Central memory CD8-positive, alpha-beta T cell (primary cell): ENCODE data around the gene KLF9.

ENCODE experiments used
- ATAC-seq: fragments of 150-1000 bp; cut with Tn5 transposase; replicated peaks from 2 replicates; pipeline ENCODE4 v1.10.0; 2022; ENCODE audit warnings: mild to moderate bottlenecking, moderate FRiP score, moderate number of reproducible peaks; ENCODE audit not compliant: poor library complexity, severe bottlenecking; ENCODE audit errors: extremely low read depth
- DNase-seq, 2 donors: peaks; one replicate each; pipeline ENCODE4 v3.0.0; 2021; ENCODE audit warnings: low spot score in 2 of 2
- H3K27ac Mint-ChIP-seq: one replicate; pipeline ENCODE4 v1.8.0; 2022; ENCODE audit warnings: low read depth, mild to moderate bottlenecking, moderate library complexity, mixed read lengths
- H3K27me3 Mint-ChIP-seq: one replicate; pipeline ENCODE4 v1.8.0; 2022; ENCODE audit warnings: mixed read lengths
- H3K36me3 Mint-ChIP-seq: one replicate; pipeline ENCODE4 v1.8.0; 2022; ENCODE audit warnings: mild to moderate bottlenecking, moderate library complexity, mixed read lengths; ENCODE audit not compliant: insufficient read depth
- H3K4me1 Mint-ChIP-seq: one replicate; pipeline ENCODE4 v1.8.0; 2022; ENCODE audit warnings: mixed read lengths
- H3K4me3 Mint-ChIP-seq: one replicate; pipeline ENCODE4 v1.8.0; 2022; ENCODE audit warnings: mild to moderate bottlenecking, moderate library complexity, mixed read lengths
- H3K9me3 Mint-ChIP-seq: one replicate; pipeline ENCODE4 v1.8.0; 2022; ENCODE audit warnings: mixed read lengths

KLF9 gene

DNA sequence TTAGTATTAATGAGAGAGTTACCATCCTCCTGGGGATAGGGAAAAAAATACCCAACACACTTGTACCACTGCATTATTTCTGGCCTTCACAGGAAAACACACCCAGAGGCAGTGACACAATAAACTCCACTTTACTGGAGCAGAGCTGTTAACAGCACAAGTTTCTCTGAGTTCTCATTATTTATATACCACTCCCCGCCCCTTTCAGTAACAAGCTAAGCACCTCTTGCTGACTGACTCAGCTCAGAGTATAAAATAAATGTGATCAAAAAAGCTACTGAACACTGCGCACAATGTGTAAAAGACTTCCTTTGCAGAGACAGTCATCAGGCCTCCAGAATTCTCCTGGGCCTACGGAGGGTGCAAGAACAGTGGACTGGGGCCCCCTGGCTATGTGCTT is 21.6 kb downstream of the KLF9 start:
- Mint-ChIP-seq H3K27me3 (no peaks in the 10 kb centered on the region), H3K9me3 (no peaks in the 10 kb centered on the region), H3K27ac (no peak overlapping the region), H3K36me3 (peaks cover 15% of the 10 kb centered on the region), H3K4me3 (no peak overlapping the region), H3K4me1 (peaks cover 80% of the 10 kb centered on the region)
- DNase-seq = no peak
- ATAC-seq = no peak

GRCh38 chr9:70392189-70392588 is 22.3 kb downstream of the KLF9 start:
- H3K36me3 Mint-ChIP-seq = peaks cover 20% of the 10 kb centered on the region
- H3K9me3 Mint-ChIP-seq = no peaks in the 10 kb centered on the region
- no peak overlapping the region for H3K27ac Mint-ChIP-seq

GRCh38 chr9:70390933-70391341 is 23.5 kb downstream of the KLF9 start:
- Mint-ChIP-seq H3K4me3 (peak overlapping the region; percentile 4), H3K36me3 (peaks cover 27% of the 10 kb centered on the region), H3K27me3 (no peaks in the 10 kb centered on the region), H3K27ac (no peak overlapping the region), H3K9me3 (no peaks in the 10 kb centered on the region), H3K4me1 (peaks cover 79% of the 10 kb centered on the region)
- ATAC-seq (no peak), DNase-seq (no peak)

More at GRCh38 chr9:70392189-70392588, 22.3 kb downstream of the KLF9 start:
- no peak for DNase-seq
- ATAC-seq = no peak
- Mint-ChIP-seq H3K27me3 (no peaks in the 10 kb centered on the region), H3K4me1 (peaks cover 79% of the 10 kb centered on the region), H3K4me3 (no peak overlapping the region)

DNA sequence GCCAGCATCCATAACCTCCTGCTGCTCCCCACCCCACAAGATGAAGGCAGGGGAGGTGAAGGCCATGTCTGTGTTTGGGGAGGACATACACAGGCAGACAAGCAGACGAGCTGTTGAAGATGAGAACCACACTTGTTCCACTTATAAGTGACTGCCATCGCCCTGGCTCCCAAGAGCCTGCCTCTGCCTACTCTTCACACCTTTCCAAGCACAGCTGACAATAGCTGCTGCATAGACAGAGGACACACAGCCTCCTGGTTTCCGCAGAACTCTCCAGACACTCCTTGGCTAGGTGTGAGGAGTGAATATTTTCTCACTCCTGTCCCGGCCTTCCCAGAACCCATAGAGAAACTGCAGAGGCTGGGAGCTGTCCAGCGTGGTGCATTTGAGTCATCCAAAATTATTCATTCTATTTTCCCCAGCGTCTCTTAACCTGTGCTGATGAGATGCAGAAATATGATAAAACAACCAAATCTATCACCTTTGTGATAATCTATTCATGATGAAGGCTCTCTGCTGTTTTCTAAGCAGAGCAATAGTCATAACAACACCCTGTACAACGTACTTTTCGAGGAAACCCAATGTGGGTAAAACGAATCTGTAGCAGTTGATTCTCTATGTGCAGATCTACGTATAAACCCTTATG is 24.7 kb downstream of the KLF9 start:
- H3K27me3 Mint-ChIP-seq = no peaks in the 10 kb centered on the region
- no peak for DNase-seq
- H3K9me3 Mint-ChIP-seq = no peaks in the 10 kb centered on the region
- ATAC-seq = peak; percentile 14
- peaks cover 76% of the 10 kb centered on the region for H3K4me1 Mint-ChIP-seq
- H3K27ac Mint-ChIP-seq = peak overlapping the region; percentile 56
- H3K4me3 Mint-ChIP-seq = no peak overlapping the region
- H3K36me3 Mint-ChIP-seq = peaks cover 32% of the 10 kb centered on the region

DNA sequence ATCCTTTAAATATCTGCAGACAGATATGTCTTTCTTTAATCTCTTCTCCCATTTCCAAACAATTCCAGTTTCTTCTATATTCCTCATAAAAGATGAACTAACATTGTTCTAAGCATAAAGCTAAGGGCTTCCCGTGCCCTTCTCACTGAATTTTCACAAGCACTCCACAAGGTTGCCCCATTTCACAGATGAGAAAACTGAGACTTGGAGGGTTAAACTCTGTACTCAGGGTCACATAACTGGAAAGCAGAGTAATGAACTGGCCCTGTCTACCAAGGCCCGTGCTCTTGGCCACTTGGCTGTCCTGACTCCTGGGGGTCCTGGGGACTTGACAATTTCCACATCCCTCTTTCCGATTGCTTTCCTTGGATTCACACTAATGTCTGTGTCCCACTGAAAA is 25.3 kb downstream of the KLF9 start:
- H3K4me3 Mint-ChIP-seq = no peak overlapping the region
- ATAC-seq = no peak
- H3K4me1 Mint-ChIP-seq = peaks cover 70% of the 10 kb centered on the region
- DNase-seq = no peak
- no peaks in the 10 kb centered on the region for H3K9me3 Mint-ChIP-seq
- H3K36me3 Mint-ChIP-seq = peaks cover 32% of the 10 kb centered on the region
- H3K27ac Mint-ChIP-seq = peak overlapping the region; percentile 56
- H3K27me3 Mint-ChIP-seq = no peaks in the 10 kb centered on the region

DNA sequence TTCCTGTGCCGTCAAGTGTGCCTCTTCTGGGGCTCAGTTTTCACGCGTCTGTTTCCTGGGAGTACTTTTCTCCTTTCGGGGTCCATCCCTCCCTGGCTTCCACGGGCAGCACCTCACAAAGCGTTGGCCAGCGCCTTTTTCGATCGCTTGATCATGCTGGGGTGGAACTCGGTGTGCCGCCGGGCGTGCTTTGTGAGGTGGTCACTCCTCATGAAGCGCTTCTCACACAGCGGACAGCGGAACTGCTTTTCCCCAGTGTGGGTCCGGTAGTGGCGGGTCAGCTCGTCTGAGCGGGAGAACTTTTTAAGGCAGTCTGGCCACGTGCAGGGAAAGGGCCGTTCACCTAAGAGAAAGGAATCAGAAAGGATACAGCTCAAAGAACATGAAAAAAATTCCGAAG is 26.8 kb downstream of the KLF9 start:
- Mint-ChIP-seq H3K4me1 (peaks cover 68% of the 10 kb centered on the region), H3K36me3 (peaks cover 39% of the 10 kb centered on the region), H3K27ac (no peak overlapping the region), H3K4me3 (no peak overlapping the region), H3K27me3 (no peaks in the 10 kb centered on the region), H3K9me3 (no peaks in the 10 kb centered on the region)
- DNase-seq = no peak
- no peak for ATAC-seq

DNA sequence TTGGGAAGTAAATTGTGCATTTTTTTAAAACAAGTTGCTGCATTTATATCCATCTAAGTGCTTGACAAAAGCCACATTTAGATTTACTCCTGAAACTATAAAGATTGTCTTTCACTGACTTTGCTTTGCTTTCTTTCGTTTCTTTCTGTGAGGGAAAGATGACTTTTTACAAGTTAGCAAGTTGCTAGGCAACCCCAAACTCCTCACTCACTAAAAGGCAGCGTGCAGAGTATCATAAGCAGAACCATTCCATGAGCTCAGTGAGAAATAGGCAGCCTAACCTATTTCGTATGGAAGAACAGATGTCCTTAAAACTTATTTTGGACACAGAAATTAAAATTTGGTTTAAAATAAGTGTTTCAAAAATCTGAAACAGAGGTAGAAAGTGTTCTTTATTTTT is 29.0 kb downstream of the KLF9 start:
- H3K9me3 Mint-ChIP-seq = no peaks in the 10 kb centered on the region
- ATAC-seq (no peak), DNase-seq (no peak)
- H3K36me3 Mint-ChIP-seq = peaks cover 38% of the 10 kb centered on the region
- no peak overlapping the region for H3K4me3 Mint-ChIP-seq
- peaks cover 52% of the 10 kb centered on the region for H3K4me1 Mint-ChIP-seq
- H3K27ac Mint-ChIP-seq = no peak overlapping the region
- no peaks in the 10 kb centered on the region for H3K27me3 Mint-ChIP-seq

- peak overlapping the region; percentile 16 for H3K27ac Mint-ChIP-seq
- no peak for ATAC-seq
- DNase-seq = no peak
Measured at GRCh38 chr9:70382709-70383605, 31.5 kb downstream of the KLF9 start.

DNA sequence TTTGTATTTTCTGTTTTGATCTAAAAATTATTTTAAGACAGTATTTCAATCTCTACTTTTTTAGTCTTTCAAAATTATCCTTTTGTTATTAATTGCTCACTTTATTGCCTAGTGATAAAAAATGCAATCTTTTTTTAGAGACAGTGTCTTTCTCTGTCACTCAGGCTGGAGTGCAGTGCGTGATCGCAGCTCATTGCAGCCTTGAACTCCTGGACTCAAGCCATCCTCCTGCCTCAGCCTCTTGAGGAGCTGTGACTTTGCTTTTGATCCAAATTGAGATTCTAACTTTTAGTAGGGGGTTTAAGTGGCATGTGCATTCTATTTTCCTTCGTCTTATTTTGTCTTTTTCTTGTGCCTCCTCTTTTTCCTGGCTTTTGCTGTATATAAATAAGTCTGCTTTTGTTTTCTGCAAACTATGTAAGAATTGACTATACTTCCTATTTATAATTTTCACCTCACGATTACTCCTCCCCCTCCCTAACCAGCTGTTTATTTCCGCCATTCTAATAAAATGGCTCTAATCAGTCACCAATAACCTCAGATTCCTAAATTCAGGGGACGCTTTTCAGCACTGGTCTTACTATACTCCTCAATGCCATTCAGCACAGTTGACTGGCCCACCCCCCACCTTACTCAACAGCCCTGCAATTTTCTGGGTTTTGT is 32.3 kb downstream of the KLF9 start:
- no peak overlapping the region for H3K27ac Mint-ChIP-seq
- no peak overlapping the region for H3K4me3 Mint-ChIP-seq
- peaks cover 25% of the 10 kb centered on the region for H3K36me3 Mint-ChIP-seq
- H3K27me3 Mint-ChIP-seq = no peaks in the 10 kb centered on the region
- no peak for ATAC-seq
- peaks cover 25% of the 10 kb centered on the region for H3K4me1 Mint-ChIP-seq
- no peak for DNase-seq
- H3K9me3 Mint-ChIP-seq = no peaks in the 10 kb centered on the region

More at GRCh38 chr9:70382709-70383605, 31.5 kb downstream of the KLF9 start:
- no peak overlapping the region for H3K4me3 Mint-ChIP-seq
- peaks cover 31% of the 10 kb centered on the region for H3K4me1 Mint-ChIP-seq
- no peaks in the 10 kb centered on the region for H3K9me3 Mint-ChIP-seq
- H3K27me3 Mint-ChIP-seq = no peaks in the 10 kb centered on the region
- H3K36me3 Mint-ChIP-seq = peaks cover 31% of the 10 kb centered on the region

- no peak for ATAC-seq
- DNase-seq = no peak
- Mint-ChIP-seq H3K4me3 (no peak overlapping the region), H3K36me3 (no peaks in the 10 kb centered on the region), H3K27me3 (no peaks in the 10 kb centered on the region), H3K27ac (no peak overlapping the region), H3K9me3 (no peaks in the 10 kb centered on the region), H3K4me1 (no peaks in the 10 kb centered on the region)
Measured at GRCh38 chr9:70374962-70375618, 39.4 kb downstream of the KLF9 start.

- DNase-seq (no peak), ATAC-seq (no peak)
- Mint-ChIP-seq H3K4me3 (no peak overlapping the region), H3K9me3 (no peaks in the 10 kb centered on the region), H3K27ac (no peak overlapping the region), H3K27me3 (no peaks in the 10 kb centered on the region), H3K36me3 (no peaks in the 10 kb centered on the region), H3K4me1 (no peaks in the 10 kb centered on the region)
Measured at GRCh38 chr9:70367305-70367930, 47.0 kb downstream of the KLF9 start.

DNA sequence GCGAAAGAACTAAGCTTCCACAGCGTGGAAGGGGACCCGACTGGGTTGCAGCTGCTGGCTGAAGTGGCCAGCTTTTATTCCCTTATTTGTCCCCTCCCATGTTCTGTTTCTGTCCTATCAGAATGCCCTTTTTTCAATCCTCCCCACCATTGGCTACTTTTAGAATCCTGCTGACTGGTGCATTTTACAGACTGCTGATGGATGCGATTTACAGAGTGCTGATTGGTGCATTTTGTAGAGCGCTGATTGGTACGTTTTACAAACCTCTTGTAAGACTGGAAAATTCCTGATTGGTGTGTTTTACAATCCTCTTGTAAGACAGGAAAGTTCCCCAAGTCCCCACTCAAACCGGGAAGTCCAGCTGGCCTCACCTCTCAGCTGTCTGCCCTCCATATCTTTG is 50.7 kb downstream of the KLF9 start:
- Mint-ChIP-seq H3K36me3 (no peaks in the 10 kb centered on the region), H3K4me3 (no peak overlapping the region), H3K9me3 (no peaks in the 10 kb centered on the region), H3K27me3 (no peaks in the 10 kb centered on the region), H3K4me1 (no peaks in the 10 kb centered on the region), H3K27ac (no peak overlapping the region)
- ATAC-seq (no peak), DNase-seq (no peak)
